ENCODE data around the gene MYH11. TPM values are rescaled to one million over a fixed set of nuclear protein-coding genes. Genes with fewer than 3 reads are reported as not detected.

Gene MYH11
- total RNA-seq, 1 donor from 2014 or later, result 1.9 TPM

DNA sequence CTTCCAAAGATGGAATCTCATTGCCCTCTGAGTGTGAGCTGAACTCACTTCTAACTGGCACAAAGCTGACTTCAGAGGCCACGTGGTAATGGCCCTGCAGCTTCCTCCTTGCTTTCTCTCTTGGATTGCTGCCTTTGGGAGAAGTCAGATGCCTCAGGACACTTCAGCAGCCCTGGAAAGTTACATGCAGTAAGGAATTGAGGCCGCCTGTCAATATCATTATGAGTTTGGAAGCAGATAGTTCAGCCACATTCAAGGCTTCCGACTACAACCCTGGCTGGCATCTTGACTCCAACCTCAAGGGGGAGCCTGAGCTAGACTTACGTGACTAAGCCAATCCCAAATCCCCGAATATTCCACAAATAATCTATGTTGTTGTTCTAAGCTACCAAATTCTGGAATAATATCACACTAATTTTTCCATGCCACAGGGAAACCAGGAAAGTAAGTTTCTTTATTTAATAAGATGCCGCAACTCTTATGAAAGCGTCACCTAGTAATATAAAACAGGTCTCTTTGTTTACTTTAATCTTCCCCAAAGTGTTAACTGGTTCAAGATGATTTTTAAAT, 18.0 kb upstream of the MYH11 start:
- Mint-ChIP-seq H3K4me1 (ENCODE audit: unreplicated experiment) (peaks cover 34% of the 10 kb centered on the region), H3K27ac (ENCODE audit: unreplicated experiment) (peak overlapping the region; percentile 68), H3K9me3 (ENCODE audit: unreplicated experiment) (no peaks in the 10 kb centered on the region), H3K27me3 (ENCODE audit: unreplicated experiment) (no peaks in the 10 kb centered on the region), H3K36me3 (ENCODE audit: unreplicated experiment) (peaks cover 14% of the 10 kb centered on the region), H3K4me3 (ENCODE audit: unreplicated experiment) (no peak overlapping the region)
- no peak for DNase-seq (ENCODE audit: extremely low spot score, unreplicated experiment)
- TF ChIP-seq, protein P1, sequence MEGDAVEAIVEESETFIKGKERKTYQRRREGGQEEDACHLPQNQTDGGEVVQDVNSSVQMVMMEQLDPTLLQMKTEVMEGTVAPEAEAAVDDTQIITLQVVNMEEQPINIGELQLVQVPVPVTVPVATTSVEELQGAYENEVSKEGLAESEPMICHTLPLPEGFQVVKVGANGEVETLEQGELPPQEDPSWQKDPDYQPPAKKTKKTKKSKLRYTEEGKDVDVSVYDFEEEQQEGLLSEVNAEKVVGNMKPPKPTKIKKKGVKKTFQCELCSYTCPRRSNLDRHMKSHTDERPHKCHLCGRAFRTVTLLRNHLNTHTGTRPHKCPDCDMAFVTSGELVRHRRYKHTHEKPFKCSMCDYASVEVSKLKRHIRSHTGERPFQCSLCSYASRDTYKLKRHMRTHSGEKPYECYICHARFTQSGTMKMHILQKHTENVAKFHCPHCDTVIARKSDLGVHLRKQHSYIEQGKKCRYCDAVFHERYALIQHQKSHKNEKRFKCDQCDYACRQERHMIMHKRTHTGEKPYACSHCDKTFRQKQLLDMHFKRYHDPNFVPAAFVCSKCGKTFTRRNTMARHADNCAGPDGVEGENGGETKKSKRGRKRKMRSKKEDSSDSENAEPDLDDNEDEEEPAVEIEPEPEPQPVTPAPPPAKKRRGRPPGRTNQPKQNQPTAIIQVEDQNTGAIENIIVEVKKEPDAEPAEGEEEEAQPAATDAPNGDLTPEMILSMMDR (IDR thresholded peaks at IDR 0.05), result peak; percentile 89

DNA sequence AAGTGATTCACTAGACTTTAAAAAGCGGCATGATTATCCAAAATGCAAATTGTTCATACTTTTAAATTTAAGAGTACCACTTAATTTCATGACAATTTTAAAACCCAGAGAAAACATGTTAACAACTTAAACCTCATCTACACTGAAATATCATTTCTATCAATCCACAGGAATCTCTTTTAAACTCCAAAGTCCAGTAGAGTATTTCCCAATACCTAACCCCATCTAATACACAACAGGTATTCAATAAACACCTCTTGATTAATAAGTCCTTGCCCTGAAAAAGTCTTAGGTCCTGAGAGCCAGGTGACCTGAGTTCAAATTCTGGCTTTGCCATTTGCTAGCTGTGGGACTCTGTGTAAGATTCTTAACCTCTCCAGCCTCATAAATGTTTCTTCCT, 16.9 kb upstream of the MYH11 start:
- TF ChIP-seq, protein P1 (IDR thresholded peaks at IDR 0.05), result no peak
- DNase-seq (ENCODE audit: extremely low spot score, unreplicated experiment), result no peak
- Mint-ChIP-seq H3K27me3 (ENCODE audit: unreplicated experiment) (no peaks in the 10 kb centered on the region), H3K4me3 (ENCODE audit: unreplicated experiment) (no peak overlapping the region), H3K27ac (ENCODE audit: unreplicated experiment) (no peak overlapping the region), H3K9me3 (ENCODE audit: unreplicated experiment) (no peaks in the 10 kb centered on the region), H3K36me3 (ENCODE audit: unreplicated experiment) (peaks cover 18% of the 10 kb centered on the region), H3K4me1 (ENCODE audit: unreplicated experiment) (peaks cover 23% of the 10 kb centered on the region)

DNA sequence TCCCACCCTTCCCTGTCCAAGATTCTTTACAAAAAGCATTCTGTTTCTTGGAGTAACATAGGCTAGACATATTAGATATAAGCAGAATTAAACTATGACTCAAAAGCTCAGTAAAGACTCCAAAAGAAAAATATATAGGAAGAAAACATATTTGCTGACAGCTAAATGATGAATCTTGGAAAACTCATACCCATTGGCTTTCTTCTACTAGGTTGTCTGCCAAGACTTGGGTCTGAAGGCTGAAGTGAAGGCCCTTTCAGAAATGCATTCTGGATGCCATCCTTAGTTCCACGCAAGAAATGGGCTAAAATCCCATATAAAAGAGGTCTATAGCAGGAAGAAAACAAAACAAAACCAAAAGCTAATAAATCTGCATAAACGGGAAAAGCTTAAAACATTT, 16.5 kb upstream of the MYH11 start:
- no peaks in the 10 kb centered on the region for H3K27me3 Mint-ChIP-seq (ENCODE audit: unreplicated experiment)
- H3K4me1 Mint-ChIP-seq (ENCODE audit: unreplicated experiment), result peaks cover 20% of the 10 kb centered on the region
- DNase-seq (ENCODE audit: extremely low spot score, unreplicated experiment), result no peak
- H3K36me3 Mint-ChIP-seq (ENCODE audit: unreplicated experiment), result peaks cover 16% of the 10 kb centered on the region
- TF ChIP-seq, protein P1 (IDR thresholded peaks at IDR 0.05), result no peak
- no peak overlapping the region for H3K4me3 Mint-ChIP-seq (ENCODE audit: unreplicated experiment)
- no peaks in the 10 kb centered on the region for H3K9me3 Mint-ChIP-seq (ENCODE audit: unreplicated experiment)
- no peak overlapping the region for H3K27ac Mint-ChIP-seq (ENCODE audit: unreplicated experiment)

DNA sequence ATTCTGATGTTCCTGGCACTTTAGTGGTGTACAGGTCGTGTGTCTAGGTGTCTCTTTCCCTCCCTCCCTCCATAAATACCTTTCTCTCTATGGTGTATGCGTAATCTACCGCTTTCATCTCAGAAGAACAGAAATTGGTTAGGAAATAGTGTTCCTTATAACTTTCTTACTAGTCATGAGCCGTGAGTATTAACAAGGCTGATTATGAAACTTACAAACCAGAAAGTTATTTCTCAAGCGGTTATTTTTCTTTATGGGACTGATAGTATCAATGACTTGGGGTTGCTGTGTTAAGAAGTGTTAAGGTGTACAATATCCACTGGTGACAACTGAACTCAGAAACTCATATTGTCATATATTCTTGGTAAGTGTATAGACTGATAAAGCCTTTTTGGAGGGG, 13.2 kb upstream of the MYH11 start:
- H3K27me3 Mint-ChIP-seq (ENCODE audit: unreplicated experiment), result no peaks in the 10 kb centered on the region

DNA sequence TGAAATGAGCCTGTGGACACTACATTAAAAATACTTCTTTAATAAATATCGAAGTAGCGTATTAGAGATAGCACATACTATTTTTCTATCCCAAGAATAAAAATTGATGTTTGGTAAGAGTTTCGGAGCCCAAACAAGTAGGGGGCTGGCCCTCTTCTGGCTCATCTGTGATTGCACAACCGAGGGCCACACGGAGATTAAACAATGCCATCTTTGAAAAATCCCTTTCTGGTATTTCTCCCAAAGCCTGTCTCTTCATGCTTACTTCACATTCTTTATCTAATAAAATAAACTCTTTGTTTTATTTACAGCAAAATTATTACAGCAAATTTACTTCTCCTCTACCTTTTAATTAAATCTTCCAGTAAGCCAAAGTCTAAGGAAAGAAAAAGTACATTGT, 9.6 kb upstream of the MYH11 start:
- H3K4me3 Mint-ChIP-seq (ENCODE audit: unreplicated experiment), result no peak overlapping the region
- H3K27me3 Mint-ChIP-seq (ENCODE audit: unreplicated experiment), result no peaks in the 10 kb centered on the region
- H3K4me1 Mint-ChIP-seq (ENCODE audit: unreplicated experiment), result peaks cover 10% of the 10 kb centered on the region
- DNase-seq (ENCODE audit: extremely low spot score, unreplicated experiment), result no peak
- H3K27ac Mint-ChIP-seq (ENCODE audit: unreplicated experiment), result no peak overlapping the region
- TF ChIP-seq, protein P1 (IDR thresholded peaks at IDR 0.05), result no peak
- H3K36me3 Mint-ChIP-seq (ENCODE audit: unreplicated experiment), result peaks cover 28% of the 10 kb centered on the region
- no peaks in the 10 kb centered on the region for H3K9me3 Mint-ChIP-seq (ENCODE audit: unreplicated experiment)

More for the DNA sequence above, 13.2 kb upstream of the MYH11 start:
- DNase-seq (ENCODE audit: extremely low spot score, unreplicated experiment), result no peak
- no peak overlapping the region for H3K4me3 Mint-ChIP-seq (ENCODE audit: unreplicated experiment)
- TF ChIP-seq, protein P1 (IDR thresholded peaks at IDR 0.05), result no peak
- no peak overlapping the region for H3K27ac Mint-ChIP-seq (ENCODE audit: unreplicated experiment)
- peaks cover 19% of the 10 kb centered on the region for H3K4me1 Mint-ChIP-seq (ENCODE audit: unreplicated experiment)
- H3K9me3 Mint-ChIP-seq (ENCODE audit: unreplicated experiment), result no peaks in the 10 kb centered on the region
- peaks cover 28% of the 10 kb centered on the region for H3K36me3 Mint-ChIP-seq (ENCODE audit: unreplicated experiment)
